Dedifferentiated amniotic fluid mesenchymal stem cell (primary cell): ENCODE results near the gene YIPF7.

Source experiments
- DNase-seq: peaks from one replicate; pipeline ENCODE4 v3.0.0-alpha.2; 2016; ENCODE audit errors: extremely low spot score

Gene YIPF7

DNA sequence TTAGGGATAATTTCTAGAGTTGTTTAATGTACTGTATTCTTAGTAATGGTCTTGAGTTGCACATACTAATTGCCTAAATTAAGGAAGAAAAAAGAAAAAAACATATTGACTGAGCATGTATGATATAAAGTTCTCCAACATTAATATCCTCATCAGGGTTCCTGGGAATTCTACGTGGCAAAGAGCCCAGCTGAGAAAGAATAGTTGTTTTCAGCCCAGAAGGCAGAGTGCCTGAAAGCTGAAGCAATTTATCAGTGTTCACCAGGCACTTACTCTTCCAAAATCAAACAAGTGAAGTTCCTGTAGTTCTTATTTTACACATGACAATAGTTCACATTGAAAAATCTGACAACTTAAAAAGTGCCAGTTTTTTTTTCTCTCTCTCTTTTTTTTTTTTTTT lies 27.7 kb downstream of the YIPF7 start:
- no peak for DNase-seq

DNA sequence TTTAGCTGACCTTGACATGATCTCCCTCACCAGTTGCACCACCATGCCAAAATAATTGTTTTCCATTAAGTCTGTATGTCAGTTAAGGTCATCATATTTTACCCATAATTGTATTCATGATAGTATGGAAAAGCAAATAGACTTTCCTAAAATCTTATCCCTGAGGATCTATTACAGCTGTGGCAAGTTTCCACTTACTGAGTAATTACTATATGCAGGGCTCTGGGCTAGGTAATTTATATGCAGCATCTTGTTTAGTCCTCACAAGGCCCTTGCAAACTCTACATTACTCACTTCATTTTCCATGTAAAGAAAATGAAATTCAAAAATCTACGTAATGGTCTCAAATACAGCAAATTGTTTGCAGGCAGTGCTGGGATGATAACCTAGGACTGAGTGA lies 34.8 kb downstream of the YIPF7 start:
- DNase-seq = no peak

DNA sequence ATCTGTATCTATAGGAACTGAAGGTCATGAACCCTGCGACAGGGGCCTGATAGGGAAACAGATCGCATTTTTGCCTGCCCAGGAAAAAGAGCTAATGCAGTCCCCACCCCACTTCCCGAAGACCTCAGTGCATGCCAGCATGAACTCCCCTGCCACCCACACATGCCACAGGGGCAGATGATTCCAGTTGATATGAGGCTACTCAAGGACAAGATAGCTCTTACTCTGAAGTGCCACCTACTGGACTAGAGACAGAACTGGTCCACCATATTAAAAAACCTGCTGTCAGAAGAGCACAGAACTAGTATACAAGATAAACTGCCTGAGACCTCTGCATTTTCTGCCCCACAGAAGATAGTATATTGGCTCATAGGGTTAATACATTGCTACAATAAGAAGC lies 68.0 kb downstream of the YIPF7 start:
- DNase-seq = no peak

DNA sequence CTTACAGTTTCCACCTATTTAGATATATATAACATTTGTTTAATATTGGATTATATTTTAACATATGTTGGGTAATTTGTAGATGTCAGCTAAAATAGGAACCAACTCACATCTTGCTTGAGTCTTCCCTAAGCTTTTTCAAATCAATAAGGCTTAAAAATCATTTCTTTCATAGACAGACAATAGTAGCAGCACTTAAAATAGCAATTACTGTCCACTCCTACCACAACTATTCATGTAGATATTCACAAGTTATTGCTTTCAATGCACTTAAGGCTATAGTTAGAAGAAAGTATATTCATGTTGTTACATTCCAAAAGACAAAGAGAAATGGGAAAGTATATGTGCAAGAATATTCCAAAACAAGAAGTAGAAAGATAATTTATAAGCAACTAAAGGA lies 71.2 kb downstream of the YIPF7 start:
- DNase-seq = no peak

DNA sequence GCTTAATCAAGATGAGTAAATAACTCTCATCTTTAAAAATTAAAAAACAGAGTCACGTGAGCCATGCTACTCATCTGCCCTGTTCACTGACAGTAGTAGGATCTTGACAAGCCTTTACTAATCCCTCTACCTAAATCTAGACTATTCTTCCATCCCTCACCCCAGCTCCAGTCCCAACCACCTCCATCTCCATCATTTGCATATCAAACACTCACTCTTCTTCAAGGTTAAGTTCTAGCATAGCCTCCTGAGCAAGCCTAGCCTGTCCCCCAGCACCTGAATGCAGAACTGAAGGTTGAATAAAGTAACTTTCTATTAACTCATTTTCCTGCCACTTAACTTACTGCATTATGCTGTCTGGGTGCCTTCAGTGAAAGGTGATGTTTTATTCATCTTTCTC lies 72.5 kb downstream of the YIPF7 start:
- no peak for DNase-seq
